GM19023 (cell line): ENCODE data around the gene FBXO30.

Experiments used
- ATAC-seq: cut with Tn5 transposase; IDR thresholded peaks from one replicate; pipeline ENCODE4 v1.9.1; 2021; ENCODE audit warnings: mild to moderate bottlenecking, moderate library complexity; ENCODE audit not compliant: unreplicated experiment

The FBXO30 gene, protein sequence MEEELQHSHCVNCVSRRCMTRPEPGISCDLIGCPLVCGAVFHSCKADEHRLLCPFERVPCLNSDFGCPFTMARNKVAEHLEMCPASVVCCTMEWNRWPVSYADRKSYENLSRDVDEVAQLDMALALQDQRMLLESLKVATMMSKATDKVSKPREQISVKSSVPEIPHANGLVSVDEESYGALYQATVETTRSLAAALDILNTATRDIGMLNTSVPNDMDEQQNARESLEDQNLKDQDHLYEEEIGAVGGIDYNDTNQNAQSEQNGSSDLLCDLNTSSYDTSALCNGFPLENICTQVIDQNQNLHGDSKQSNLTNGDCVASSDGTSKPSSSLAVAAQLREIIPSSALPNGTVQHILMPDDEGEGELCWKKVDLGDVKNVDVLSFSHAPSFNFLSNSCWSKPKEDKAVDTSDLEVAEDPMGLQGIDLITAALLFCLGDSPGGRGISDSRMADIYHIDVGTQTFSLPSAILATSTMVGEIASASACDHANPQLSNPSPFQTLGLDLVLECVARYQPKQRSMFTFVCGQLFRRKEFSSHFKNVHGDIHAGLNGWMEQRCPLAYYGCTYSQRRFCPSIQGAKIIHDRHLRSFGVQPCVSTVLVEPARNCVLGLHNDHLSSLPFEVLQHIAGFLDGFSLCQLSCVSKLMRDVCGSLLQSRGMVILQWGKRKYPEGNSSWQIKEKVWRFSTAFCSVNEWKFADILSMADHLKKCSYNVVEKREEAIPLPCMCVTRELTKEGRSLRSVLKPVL

DNA sequence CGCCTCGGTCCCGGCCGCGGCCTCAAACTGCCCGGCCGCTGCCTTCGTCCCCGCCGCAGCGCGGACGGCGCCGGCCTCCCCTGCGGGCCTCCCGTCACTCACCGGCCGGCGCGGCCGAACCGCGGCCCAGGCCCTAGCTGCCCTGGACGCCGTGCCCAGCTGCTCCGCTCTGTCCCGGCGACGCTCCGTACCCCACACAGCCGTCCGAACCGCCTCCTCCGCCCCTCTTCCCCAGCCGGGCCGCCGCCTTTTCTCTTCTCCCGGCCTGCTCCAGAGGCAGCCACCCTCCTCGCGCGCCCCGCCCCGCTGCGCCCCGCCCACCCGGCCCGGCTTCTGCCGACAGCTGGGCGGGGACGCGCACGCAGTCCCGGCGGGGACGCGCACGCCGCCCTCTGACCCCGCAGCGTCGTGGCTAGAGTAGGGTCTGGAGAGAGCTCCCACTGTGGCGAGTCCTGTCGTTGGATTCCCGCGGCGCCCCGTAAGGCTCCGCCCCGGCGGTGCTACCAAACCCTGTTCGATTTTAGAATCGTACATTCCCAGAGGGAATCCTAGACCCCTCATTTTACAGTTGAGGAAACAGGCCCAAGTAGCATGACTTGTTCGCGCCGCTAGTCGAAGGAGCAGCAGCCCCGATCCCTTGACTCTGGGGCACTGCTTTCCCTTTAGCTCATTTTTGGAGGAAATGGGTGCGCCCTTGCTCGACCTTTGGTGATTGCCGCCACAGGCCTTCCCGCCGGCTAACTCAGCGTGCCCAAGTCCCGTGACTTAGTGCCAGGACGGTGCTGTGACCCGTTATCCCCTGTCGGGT lies at the start of gene FBXO30:
TSS of gene FBXO30 (minus strand) at position 295 of the 808 bp plus-strand sequence. CDS start 8,390 bp downstream, outside the sequence.
- peak; percentile 76 for ATAC-seq

DNA sequence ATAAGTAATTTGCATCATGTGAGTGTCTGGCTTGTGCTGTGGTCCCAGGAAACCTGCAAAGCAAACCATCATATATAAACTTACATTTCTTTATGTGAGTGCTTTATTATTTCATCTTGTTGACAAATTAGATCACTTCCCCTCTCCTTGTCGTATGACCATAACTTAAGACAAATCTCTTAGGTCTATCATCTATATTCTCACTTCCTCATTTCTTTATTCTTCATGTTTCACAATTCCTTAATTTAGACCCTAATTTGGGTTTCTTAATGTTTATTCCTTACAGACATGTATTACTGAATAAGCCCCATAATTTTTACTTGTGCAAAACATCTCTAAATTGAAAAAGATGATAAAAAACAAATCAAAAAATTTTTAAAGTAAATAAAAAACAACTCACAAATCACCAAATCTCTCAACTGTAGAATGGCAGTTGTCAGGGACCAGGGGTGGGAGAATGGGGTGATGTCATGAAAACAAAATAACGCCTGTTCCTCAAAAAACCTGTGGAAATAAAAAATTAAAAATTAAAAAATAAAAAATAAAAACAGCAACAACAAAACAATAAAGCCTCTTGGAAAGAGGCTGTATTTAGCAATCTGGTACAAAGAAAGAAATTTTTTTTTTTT lies 49.5 kb upstream of the FBXO30 start:
- no peak for ATAC-seq

DNA sequence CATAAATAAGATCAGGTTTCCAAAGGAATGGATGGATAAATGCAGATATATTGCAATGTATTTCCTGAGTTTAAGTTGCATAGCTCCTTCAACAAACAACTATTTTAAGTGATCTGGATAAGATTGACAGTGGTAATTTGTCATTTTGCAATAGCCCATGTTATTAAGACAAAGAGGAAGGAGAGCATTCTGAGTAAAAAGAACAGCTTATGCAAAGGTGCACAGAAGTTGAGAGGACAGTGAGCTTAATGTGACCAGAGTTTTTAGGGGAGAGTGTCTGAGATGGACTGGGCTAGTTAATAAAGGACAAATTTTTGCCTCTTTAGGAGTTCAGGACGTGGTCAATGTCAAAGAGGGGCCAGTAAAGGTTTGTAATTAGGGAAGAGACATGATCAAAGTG lies 48.8 kb upstream of the FBXO30 start:
- no peak for ATAC-seq

DNA sequence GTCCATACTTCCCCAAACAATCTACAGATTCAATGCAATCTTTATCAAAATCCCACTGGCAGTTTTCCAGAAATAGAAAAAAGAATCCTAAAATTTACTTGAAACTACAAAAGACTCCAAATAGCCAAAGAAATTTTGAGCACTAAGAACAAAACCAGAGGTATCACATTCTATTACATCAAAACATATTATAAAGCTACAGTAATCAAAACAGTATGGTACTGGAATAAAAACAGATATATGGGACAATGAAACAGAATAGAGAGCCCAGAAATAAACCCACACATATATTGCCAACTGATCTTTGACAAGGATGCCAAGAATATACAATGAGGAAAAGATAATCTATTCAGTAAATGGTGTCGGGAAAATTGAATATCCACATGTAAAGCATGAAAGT lies 46.0 kb upstream of the FBXO30 start:
- ATAC-seq, result no peak

DNA sequence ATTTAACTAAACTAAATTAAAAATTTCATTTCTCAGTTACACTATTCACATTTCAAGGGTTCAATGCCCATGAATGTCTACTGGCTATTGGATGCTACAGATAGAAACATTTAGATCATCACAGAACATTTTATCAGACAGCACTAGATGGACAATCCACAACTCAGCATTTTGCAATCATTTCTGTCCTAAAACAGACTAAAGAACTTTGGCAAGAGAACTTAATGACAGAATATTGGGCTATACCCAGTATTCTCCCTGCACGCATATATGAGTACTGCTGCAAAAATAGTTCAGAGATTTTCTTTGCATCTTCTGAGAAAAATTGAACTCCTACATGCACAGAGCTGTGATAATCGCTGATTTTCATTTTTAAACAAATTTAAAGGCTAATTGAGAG lies 36.1 kb upstream of the FBXO30 start:
- no peak for ATAC-seq

DNA sequence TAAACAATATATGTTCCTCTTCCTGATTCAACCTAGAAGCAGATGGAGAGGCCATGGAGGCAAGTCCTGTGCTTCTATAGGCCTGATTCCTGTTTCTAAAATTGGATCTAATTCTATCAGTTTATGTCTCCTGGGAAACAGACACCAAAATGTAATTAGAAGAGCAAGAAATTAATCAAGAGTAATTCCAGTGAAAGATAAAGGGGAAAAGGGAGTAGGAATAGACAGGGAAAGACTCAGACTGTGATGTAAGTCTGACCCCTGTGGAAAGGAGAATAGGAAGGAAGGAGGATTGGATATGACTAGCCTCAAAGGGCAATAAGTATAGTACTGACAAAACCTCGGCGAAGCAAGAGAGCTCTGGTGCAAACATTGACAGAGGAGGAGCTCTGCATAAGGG lies 33.9 kb upstream of the FBXO30 start:
- ATAC-seq, result no peak

DNA sequence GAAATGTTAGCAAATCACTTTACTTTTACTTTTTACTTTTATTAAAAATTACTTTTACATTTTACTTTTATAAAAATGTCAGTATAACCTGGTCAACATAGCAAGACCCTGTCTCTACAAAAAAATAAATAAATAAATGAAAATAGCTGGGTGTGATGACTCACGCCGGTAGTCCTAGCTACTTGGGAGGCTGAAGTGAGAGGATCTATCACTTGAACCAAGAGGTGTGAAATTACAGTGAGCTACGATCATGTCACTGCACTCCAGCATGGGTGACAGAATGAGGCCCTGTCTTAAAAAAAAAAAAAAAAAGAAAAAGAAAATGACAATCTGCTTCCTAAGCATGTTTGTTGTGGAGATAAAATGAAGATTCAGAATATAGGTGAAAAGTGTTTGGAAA lies 31.0 kb upstream of the FBXO30 start:
- no peak for ATAC-seq

DNA sequence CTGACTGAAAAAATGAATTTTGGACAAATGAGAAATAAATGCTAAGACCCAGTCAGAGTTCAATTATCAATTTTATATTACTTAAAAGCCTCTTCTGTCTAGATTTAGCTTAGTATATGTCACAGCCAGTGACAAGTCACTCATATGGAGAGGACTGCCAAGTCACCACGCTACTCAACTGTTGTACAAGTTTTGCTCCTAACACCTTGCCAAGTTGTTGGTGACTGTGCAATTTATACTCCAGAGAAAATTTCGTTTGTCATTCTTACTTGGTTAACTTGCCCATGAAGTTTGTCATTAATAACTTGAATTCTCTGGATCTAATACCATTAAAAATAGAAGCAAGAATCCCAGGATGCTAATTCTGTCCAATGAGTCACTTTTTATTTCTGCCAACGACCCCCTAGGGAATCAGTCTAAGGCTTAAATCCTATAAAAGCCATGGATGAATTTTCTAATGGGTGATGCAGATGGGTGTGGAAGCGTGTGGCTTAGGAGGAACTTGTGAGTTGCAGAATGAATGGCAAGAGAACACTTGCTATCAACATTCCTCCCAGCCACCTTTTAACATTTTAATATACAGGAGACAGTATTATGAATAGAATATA lies 30.4 kb upstream of the FBXO30 start:
- no peak for ATAC-seq

DNA sequence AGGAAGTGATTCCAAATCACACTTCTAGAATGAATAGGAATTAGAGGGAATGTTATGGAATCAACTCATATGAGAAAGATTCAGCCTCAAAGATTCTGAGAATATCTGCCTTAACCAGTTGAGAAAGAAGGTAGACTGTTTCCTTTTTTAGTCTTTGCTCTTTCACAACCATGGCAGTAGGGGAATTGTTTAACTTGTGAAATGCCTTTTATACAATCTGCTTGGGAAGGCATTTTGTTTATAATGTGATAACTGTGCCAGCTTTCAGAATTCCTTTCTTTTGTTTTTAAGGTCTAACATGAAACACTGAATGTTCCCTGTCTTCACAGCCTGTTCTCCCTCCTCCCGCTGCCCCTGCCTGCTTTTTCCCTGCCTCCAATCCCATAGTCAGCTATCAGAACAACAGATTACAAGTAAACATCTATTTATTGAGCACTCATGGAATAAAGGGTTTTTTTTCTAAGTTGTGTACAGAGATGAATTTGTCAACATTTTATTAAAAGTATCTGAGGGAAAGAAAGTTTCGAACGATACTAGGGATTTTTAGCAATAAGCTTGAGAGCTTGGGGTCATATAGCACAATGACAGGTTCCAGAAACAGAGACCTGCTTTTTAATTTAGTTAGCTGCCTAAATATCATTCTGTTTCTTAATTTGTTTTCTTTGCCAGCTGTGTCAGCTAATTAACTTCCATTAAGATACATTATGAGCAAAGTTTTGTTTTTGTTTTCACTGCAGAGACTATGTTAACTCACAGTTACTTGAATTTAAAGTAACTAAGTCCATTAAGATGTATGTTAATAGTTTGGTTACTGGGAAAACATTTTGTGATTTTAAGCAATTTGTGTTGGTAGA lies 28.3 kb upstream of the FBXO30 start:
- ATAC-seq, result no peak

DNA sequence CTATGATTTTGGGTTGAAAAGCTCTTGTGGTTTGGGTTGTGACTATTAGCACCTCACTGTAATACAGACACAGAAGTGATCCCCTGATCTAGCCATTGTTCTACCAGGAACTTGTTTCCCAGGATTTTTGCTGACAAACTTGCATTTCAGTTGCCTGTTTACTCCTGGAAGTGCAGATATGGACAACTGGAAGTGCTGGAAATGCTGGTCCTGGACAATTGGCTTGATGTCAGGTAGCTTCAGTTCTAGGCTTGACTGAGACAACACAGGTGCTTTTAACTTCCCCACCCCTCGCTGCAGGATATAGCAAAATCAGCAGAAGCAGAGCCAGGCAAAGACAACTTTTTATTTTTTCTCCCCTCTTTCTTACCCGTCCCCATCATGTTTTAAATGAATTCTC lies 27.1 kb upstream of the FBXO30 start:
- no peak for ATAC-seq

DNA sequence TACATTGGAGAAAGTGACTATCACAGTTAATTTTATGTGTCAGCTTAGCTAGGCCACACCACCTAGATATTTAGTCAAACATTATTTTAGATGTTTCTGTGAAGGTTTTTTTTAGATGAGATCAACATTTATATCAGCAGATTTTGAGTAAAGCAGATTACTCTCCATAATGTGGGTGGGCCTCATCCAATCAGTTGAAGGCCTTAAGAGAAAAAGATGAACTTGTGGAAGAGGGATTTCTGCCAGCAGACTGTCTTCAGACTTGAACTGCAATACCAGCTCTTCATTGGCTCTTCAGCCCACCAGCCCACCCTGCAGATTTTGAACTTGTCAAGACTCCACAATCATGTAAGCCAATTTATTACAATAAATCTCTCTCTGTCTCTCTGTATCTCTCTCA lies 25.1 kb upstream of the FBXO30 start:
- no peak for ATAC-seq

DNA sequence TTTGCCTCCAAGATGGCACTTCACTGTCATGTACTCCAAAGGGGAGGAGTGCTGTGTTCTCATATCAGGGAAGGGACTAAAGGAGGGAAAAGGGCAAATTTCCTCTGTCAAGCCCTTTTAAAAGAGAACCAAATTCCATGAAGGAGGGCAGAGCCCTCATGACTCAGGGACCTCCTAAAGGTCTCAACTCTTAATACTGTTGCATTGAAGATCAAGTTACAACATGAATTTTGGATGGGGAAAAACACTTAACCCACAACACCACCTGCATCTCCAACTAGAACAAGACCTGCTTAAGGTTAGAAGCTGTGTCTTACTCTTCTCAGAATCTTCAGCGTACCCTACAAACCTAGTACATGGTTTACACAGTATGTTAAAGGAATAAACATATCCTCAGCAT lies 23.7 kb upstream of the FBXO30 start:
- ATAC-seq, result no peak

DNA sequence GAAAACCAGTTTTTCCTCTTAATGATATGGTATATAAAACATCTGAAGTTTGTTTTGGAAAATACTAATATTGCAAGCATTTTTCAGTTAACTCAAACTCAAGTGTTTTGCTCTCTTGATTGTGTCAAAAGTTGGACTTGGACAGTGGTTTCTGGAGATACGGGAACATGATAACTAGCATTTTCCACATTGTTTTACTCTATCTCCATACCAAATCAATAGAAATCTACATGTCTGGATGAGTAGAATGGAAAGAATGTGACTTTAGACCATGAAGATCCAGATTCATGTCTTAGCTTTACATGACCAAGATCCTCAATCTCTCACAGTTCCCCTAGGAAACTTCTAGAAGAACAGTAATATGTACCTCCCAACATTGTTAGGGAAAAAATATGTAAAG lies 22.2 kb upstream of the FBXO30 start:
- ATAC-seq, result no peak

DNA sequence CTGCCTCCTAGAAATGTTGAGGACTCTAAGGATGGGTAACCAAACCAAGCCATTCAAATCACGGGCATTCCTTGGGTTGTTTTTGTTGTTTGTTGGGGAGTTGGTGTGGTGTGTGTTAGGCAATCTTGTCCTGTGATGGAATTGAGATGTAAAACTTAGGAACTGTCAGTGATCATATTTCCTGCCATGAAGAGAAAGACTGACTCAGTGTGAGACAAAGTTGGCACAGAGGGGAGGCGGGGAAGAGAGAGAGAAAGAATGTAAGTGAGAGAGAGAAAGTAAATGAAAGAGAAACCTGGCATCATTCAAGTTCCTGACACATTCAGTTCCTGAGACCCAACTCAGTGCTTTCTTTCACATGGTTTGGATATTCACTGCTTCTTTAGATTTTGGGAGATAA lies 21.6 kb upstream of the FBXO30 start:
- ATAC-seq, result no peak

DNA sequence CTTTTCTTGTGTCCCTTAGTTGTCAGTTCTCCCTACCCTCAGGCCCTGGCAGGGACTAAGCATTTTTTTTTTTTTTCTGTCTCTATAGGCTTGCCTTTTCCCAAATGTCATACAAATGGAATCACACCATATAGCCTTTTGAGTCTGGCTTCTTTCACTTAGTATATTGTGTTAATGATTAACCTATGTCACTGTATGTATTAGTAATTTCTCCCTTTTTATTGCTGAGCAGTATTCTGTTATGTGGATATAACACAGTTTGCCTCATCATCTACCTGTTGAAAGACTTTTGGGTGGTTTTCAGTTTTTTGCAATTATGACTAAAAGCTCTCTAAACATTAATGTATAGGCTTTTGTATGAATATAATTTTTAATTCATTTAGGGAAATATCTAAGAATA lies 16.0 kb upstream of the FBXO30 start:
- no peak for ATAC-seq

DNA sequence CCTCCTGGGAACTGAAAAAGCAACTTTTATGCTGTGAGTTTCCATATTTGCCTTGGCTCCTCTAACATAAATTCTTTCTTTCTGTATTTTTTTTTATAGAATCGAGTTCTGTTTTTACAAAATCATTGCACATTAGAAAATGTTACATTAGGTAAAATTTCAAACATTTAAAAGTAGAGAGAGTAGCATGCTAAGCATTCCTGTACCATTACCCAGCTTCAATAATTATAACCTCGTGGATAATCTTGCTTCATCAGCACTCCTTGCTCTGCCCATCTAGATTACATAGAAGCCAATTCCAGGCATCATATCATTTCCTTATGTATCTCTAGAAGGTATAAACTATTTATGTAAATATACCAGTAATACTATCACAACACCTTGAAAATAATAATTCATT lies 15.4 kb upstream of the FBXO30 start:
- ATAC-seq, result no peak

DNA sequence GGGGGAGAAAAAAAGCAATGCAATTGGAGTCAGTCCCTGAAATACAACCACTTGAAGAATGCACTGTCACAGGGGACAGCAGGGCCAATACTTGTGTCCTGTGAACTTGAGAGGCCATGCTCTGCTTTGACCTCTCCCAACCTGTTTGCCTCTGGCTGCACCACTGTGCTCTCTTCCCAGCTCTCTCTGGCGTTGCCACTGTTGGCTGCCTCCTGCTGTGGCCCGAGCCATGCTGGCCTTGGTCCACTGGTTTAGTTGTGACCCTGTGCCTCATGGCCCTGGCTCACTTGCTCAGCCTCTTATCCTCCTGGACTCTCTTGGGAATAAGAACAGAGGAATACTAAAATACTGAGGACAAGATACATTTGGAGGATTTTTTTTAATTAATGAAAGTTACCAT lies 14.5 kb upstream of the FBXO30 start:
- ATAC-seq, result no peak

DNA sequence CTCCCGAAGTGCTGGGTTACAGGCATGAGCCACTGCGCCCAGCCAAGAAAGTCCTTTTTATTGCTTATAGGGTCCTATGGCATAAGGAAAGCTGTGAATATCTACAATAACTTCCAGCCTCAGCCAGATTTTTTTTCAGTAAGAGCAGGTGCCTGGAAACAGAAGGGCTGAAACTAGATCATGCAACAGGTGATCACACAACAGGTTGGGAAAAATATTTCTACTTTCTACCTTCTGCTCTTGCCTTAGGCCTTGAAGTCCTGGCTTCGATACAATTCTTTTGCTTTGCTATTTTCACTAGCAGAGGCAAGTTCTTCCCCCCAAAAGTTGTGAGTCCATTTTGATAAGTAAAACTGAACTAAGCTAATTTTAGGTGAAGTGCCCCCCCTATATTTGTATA lies 9.7 kb upstream of the FBXO30 start:
- no peak for ATAC-seq

DNA sequence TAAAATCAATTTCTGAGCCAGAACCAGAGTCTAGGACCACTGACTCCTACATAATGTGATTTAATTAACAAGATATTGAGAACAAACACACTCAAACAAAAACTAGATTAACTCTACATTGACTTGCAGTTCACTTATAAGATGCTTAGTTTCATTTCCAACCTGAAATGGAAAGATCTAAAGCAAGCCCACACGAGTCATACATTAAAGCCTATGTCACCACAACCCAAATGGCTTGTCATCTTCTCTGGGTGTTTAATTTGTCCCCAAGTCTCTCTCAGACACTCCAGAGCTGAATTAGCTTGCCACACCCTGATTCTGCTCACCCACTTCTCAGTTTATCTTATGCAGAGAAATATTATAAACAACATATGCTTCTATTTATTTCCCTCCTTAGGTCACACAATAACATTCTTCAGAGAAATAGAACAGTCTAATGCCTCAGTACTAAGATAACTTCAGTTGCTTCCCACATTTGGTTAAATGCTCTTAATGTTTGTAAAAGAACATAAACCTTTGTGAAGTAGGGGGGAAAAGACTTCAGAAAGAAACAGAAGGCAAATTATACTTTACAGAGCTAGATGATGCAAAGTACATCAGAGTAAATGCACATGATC lies 8.8 kb upstream of the FBXO30 start:
- no peak for ATAC-seq
